NCI-H2107 treated with DMSO at 0.1 percent for 48 hours (cell line): ENCODE measurements around the gene XPO1.
"Not testable (repeated sequence)": the region's sequence is repeated elsewhere in the genome, so short reads cannot be mapped to it uniquely, and the experiment has no call there.

ENCODE experiments used
- DNase-seq: peaks from one replicate; lab custom pipeline; 2025; ENCODE audit not compliant: unreplicated experiment; lab: John Stamatoyannopoulos, UW

The XPO1 gene

GRCh38 chr2:61538200-61538919 lies at the start of gene XPO1:
XPO1 (minus strand) TSS chr2:61538356; CDS start chr2:61533897, 4,459 bp downstream.
- DNase-seq, result peak; percentile 99

- DNase-seq, result not testable (repeated sequence)
These were observed 48.8 kb upstream of the XPO1 start for GRCh38 chr2:61586928-61587327.

- DNase-seq, result no peak
These were observed 47.2 kb upstream of the XPO1 start for GRCh38 chr2:61585383-61585782.

GRCh38 chr2:61584368-61584767 lies 46.2 kb upstream of the XPO1 start:
- DNase-seq, result not testable (repeated sequence)

GRCh38 chr2:61582165-61582564 lies 44.0 kb upstream of the XPO1 start:
- DNase-seq, result no peak

GRCh38 chr2:61581716-61582115 lies 43.6 kb upstream of the XPO1 start:
- no peak for DNase-seq

GRCh38 chr2:61575447-61575859 lies 37.3 kb upstream of the XPO1 start:
- DNase-seq, result no peak

GRCh38 chr2:61566566-61566965 lies 28.4 kb upstream of the XPO1 start:
- DNase-seq, result no peak

- DNase-seq, result no peak
These were observed 24.5 kb upstream of the XPO1 start for GRCh38 chr2:61562615-61563014.

- DNase-seq, result no peak
These were observed 20.0 kb upstream of the XPO1 start for GRCh38 chr2:61558160-61558559.

- no peak for DNase-seq
These were observed 19.2 kb upstream of the XPO1 start for GRCh38 chr2:61557381-61557780.

- no peak for DNase-seq
These were observed 16.4 kb upstream of the XPO1 start for GRCh38 chr2:61554604-61555003.

- no peak for DNase-seq
These were observed 12.4 kb upstream of the XPO1 start for GRCh38 chr2:61550375-61551209.

- DNase-seq, result no peak
These were observed 11.4 kb upstream of the XPO1 start for GRCh38 chr2:61549546-61549945.

GRCh38 chr2:61543062-61543461 lies 4.9 kb upstream of the XPO1 start:
- DNase-seq, result no peak

- not testable (repeated sequence) for DNase-seq
These were observed 2.0 kb upstream of the XPO1 start for GRCh38 chr2:61540167-61540566.

GRCh38 chr2:61538920-61539520 lies 864 bp upstream of the XPO1 start:
- peak; percentile 72 for DNase-seq

GRCh38 chr2:61537950-61538199 lies 281 bp downstream of the XPO1 start:
- no peak for DNase-seq

- no peak for DNase-seq
These were observed 743 bp downstream of the XPO1 start for GRCh38 chr2:61537277-61537949.

GRCh38 chr2:61536572-61537276 lies 1.4 kb downstream of the XPO1 start:
- DNase-seq, result peak; percentile 73

GRCh38 chr2:61536180-61536571 lies 2.0 kb downstream of the XPO1 start:
- DNase-seq, result no peak
